NCI-H2107 treated with DMSO at 0.1 percent for 48 hours (cell line): Measurements from ENCODE around the gene MAN2A2.

Experiments
- DNase-seq: peaks from one replicate; lab custom pipeline; 2025; ENCODE audit not compliant: unreplicated experiment; lab: John Stamatoyannopoulos, UW

The MAN2A2 gene

GRCh38 chr15:90959028-90959595, 56.0 kb downstream of the MAN2A2 start:
- DNase-seq: no peak

- no peak for DNase-seq
Observed at GRCh38 chr15:90959894-90960293, 56.8 kb downstream of the MAN2A2 start.

GRCh38 chr15:90960298-90961091, 57.4 kb downstream of the MAN2A2 start:
- DNase-seq: no peak

- no peak for DNase-seq
Observed at GRCh38 chr15:90962021-90962420, 58.9 kb downstream of the MAN2A2 start.

- no peak for DNase-seq
Observed at GRCh38 chr15:90966262-90966661, 63.2 kb downstream of the MAN2A2 start.

GRCh38 chr15:90967206-90967605, 64.1 kb downstream of the MAN2A2 start:
- no peak for DNase-seq

- no peak for DNase-seq
Observed at GRCh38 chr15:90968434-90968833, 65.3 kb downstream of the MAN2A2 start.

- no peak for DNase-seq
Observed at GRCh38 chr15:90970274-90970673, 67.2 kb downstream of the MAN2A2 start.

GRCh38 chr15:90972133-90972532, 69.0 kb downstream of the MAN2A2 start:
- no peak for DNase-seq
